Heart left ventricle (tissue), 16 donors: ENCODE results near the gene GP5. TPM values are rescaled to one million over a fixed set of nuclear protein-coding genes. Genes with fewer than 3 reads are reported as not detected.

Source experiments
- ATAC-seq, 4 donors: fragments of 200-7000 bp; cut with Tn5 transposase; one replicate each; pipeline ENCODE4 v1.9.1; 2020 to 2022; ENCODE audit warnings: moderate library complexity in 4 of 4, mild to moderate bottlenecking in 3 of 4, moderate number of reproducible peaks in 1 of 4
- DNase-seq, 5 donors: peaks; one replicate each; pipeline ENCODE4 v3.0.0-alpha.2; 2020
- H3K27ac ChIP-seq, 12 donors: fragments of 200-600 bp; sonication (generic) in 4 of 12; one replicate each; pipeline versions ENCODE4 v1.5.0 to v1.8.0; 2016 to 2022; ENCODE audit warnings: mild to moderate bottlenecking in 2 of 12
- H3K27me3 ChIP-seq, 9 donors: fragments of 200-600 bp; sonication (generic) in 2 of 9; one replicate each; pipeline versions ENCODE4 v1.5.1 to v1.8.0; 2016 to 2022; ENCODE audit warnings: mild to moderate bottlenecking in 3 of 9
- H3K36me3 ChIP-seq, 9 donors: fragments of 200-600 bp; sonication (generic) in 2 of 9; one replicate each; pipeline versions ENCODE4 v1.5.0 to v1.8.0; 2018 to 2022; ENCODE audit warnings: mild to moderate bottlenecking in 2 of 9
- H3K4me1 ChIP-seq, 12 donors: fragments of 200-600 bp; sonication (generic) in 4 of 12; one replicate each; pipeline versions ENCODE4 v1.5.0 to v1.8.0; 2016 to 2022; ENCODE audit warnings: mild to moderate bottlenecking in 3 of 12
- H3K4me3 ChIP-seq, 12 donors: fragments of 200-600 bp; sonication (generic) in 4 of 12; one replicate each; pipeline versions ENCODE4 v1.5.0 to v1.8.0; 2017 to 2022; ENCODE audit warnings: mild to moderate bottlenecking in 9 of 12, moderate library complexity in 4 of 12
- H3K9me3 ChIP-seq, 12 donors: fragments of 200-600 bp; sonication (generic) in 4 of 12; one replicate each; pipeline versions ENCODE4 v1.5.0 to v1.8.0; 2016 to 2022; ENCODE audit warnings: mild to moderate bottlenecking in 1 of 12
- POLR2A ChIP-seq, 2 donors: fragments of 450-650 bp; IDR thresholded peaks; one replicate each; pipeline ENCODE4 v1.6.1; 2017; ENCODE audit warnings: antibody characterized with exemption in 2 of 2, mild to moderate bottlenecking in 2 of 2, moderate library complexity in 2 of 2
- WGBS, 4 donors: extraction: QIAGEN DNeasy Blood & Tissue Kit in 2 of 4; methylation state at CpG; one replicate each; pipeline versions ENCODE4 v1.1.5 to v1.1.7; 2013 to 2018; 5-methylcytosine and 5-hydroxymethylcytosine counted together
- intact Hi-C, 10 donors: fragments of 100-400 bp; cut with DNase I; formaldehyde crosslinking; loops; one replicate each; pipeline versions ENCODE4 v1.11.1 to v1.14.2; 2022
- polyA plus RNA-seq, 2 donors: library from polyadenylated mRNA; stranded (reverse); fragments of 200-250 nt; gene quantifications; one replicate each; pipeline ENCODE4 v1.2.3, GENCODE V29; 2013
- total RNA-seq, 9 donors: library from RNA; depleted of rRNA in 2 of 9; stranded (reverse); fragments of >200 nt in 2 of 9; fragmentation: NEBNext Ultra II Directional in 3 of 9; extraction: Animal tissue kit (Norgen Biotek cat#: 25700) in 3 of 9; gene quantifications; one replicate each; pipeline versions ENCODE4 v1.1.0 to v1.2.4, GENCODE V29; 2016 to 2023
- TF ChIP-seq, protein P1 (sequence below), 12 donors: fragments of 200-600 bp; sonication (generic) in 4 of 12; IDR thresholded peaks; one replicate each; pipeline versions ENCODE4 v1.5.0 to v1.8.0; 2018 to 2022; ENCODE audit warnings: antibody characterized with exemption in 12 of 12, mild to moderate bottlenecking in 5 of 12
- donor health status: ischemic (EF 13 %, LVEDD 7.1; RV severe dilation, severe dysfunction).
- donor health status: healthy with polysubstance abuse.
- donor health status: DM: no; HTN: yes; CAD: no.
- donor health status: DM: no; HTN: no; CAD: no.
- donor health status: ischemic (EF 25% LVEDD 6.9; RV normal size, moderate dysfunction).
- donor health status: ischemic (EF 25% LVEDD 5.7; RV mildly dilated, moderate dysfunction).
- donor health status: healthy.
- donor health status: DM: yes; HTN: yes; CAD: no.
- donor health status: ischemic (EF 35%, LVEDD 5.7; RV mildly dilated, moderate dysfunction).
- donor health status: nonischemic (EF 11% LVEDD 7.7; RV severe dilation, severe dysfunction).
- donor health status: DM: yes; HTN: yes; CAD: no.
- donor health status: PGD.
- donor health status: ischemic (EF 29% LVEDD 5.4; RV normal size, mild dysfunction).
- donor health status: nonischemic (EF 23%, LVEDD 6.1; RV moderate dilation, normal function).

GP5 gene
- total and polyA plus RNA-seq, 11 donors: 0.04 to 0.12 (median 0.09) TPM; not detected in 7

DNA sequence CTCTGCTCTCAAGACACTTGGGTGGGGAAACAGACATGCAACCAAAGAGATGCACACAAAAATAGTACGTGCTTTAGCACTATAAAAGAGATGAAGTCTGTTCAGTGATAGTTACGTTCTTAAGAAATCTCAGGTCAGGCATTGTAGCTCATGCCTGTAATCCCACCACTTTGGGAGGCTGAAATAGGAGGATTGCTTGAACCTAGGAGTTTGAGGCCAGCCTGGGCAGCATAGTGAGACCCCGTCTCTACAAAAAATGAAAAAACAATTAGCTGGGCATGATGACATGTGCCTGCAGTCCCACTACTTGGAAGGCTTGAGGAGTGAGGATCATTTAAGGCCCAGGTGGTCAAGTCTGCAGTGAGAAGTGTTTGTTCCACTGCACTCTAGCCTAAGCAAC, 35.4 kb upstream of the GP5 start:
- H3K4me3 ChIP-seq: no peak overlapping the region
- H3K9me3 ChIP-seq: no peaks in the 10 kb centered on the region
- no peak for DNase-seq
- peaks cover 2 to 100% (median 96%) of the 10 kb centered on the region in 9 donors for H3K36me3 ChIP-seq
- no peaks in the 10 kb centered on the region for H3K27me3 ChIP-seq
- no peak overlapping the region for H3K27ac ChIP-seq
- intact Hi-C loops: no loop called here
- no peaks in the 10 kb centered on the region for H3K4me1 ChIP-seq
- no peak for ATAC-seq
- 60 to 95% (median 93%) methylated on average over 3 of the region's 3 CpGs for WGBS, 4 donors
- TF ChIP-seq POLR2A (IDR thresholded peaks at IDR 0.05): no peak
- TF ChIP-seq, protein P1, sequence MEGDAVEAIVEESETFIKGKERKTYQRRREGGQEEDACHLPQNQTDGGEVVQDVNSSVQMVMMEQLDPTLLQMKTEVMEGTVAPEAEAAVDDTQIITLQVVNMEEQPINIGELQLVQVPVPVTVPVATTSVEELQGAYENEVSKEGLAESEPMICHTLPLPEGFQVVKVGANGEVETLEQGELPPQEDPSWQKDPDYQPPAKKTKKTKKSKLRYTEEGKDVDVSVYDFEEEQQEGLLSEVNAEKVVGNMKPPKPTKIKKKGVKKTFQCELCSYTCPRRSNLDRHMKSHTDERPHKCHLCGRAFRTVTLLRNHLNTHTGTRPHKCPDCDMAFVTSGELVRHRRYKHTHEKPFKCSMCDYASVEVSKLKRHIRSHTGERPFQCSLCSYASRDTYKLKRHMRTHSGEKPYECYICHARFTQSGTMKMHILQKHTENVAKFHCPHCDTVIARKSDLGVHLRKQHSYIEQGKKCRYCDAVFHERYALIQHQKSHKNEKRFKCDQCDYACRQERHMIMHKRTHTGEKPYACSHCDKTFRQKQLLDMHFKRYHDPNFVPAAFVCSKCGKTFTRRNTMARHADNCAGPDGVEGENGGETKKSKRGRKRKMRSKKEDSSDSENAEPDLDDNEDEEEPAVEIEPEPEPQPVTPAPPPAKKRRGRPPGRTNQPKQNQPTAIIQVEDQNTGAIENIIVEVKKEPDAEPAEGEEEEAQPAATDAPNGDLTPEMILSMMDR (IDR thresholded peaks at IDR 0.05): no peak

DNA sequence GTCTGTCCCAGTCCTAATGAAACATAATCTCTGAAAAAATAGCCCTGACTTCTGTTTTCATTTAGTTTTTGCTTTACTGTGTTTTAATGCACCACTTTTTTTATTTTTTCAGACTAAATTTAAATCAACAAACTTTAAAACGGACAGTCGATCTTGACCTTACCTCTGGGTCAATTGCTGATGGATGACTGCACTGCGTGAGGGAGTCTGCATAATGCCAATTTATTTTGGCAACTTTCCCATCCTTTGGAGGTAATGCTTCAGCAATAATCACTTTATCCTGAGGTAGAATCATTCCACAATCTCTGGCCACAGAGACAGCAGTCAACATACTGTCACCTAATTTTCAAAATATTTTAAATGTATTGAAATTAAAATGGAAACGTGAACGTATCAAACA, 32.5 kb upstream of the GP5 start:
- H3K36me3 ChIP-seq: peaks cover 6 to 100% (median 96%) of the 10 kb centered on the region in 9 donors
- DNase-seq: no peak
- no peaks in the 10 kb centered on the region for H3K4me1 ChIP-seq
- H3K4me3 ChIP-seq: no peak overlapping the region
- TF ChIP-seq POLR2A (IDR thresholded peaks at IDR 0.05): no peak
- TF ChIP-seq, protein P1 (IDR thresholded peaks at IDR 0.05): no peak
- intact Hi-C loops: no loop called here
- WGBS, 4 donors: 63 to 76% (median 66%) methylated on average over 5 of the region's 5 CpGs
- no peaks in the 10 kb centered on the region for H3K9me3 ChIP-seq
- no peak overlapping the region for H3K27ac ChIP-seq
- H3K27me3 ChIP-seq: no peaks in the 10 kb centered on the region
- ATAC-seq: no peak

DNA sequence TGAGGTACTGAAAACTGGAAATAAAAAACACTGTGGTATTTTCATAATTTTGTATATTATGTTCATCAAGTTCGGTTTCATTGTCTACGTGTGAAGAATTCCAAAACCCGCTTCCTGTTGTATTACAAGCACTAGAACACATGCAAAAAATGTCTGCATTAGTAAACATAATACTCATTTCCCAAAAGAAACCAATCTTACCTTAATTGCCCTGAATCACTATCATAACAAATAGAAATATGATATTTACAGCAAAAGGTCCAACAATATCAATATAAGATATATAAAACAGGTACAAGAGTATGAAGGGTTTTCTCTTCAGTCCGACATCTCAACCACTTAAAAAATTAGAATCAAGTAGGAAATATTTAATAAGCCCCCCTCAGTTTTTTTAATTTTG, 26.3 kb upstream of the GP5 start:
- WGBS, 4 donors: 91 to 95% (median 92%) methylated on average over 4 of the region's 4 CpGs
- Histone ChIP-seq H3K27me3 (no peaks in the 10 kb centered on the region), H3K27ac (no peak overlapping the region), H3K9me3 (no peaks in the 10 kb centered on the region), H3K4me3 (no peak overlapping the region), H3K36me3 (peaks cover 6 to 97% (median 76%) of the 10 kb centered on the region in 9 donors), H3K4me1 (peaks cover 0 to 18% (median 0%) of the 10 kb centered on the region in 12 donors)
- intact Hi-C loops: no loop called here
- no peak for TF ChIP-seq POLR2A (IDR thresholded peaks at IDR 0.05)
- TF ChIP-seq, protein P1 (IDR thresholded peaks at IDR 0.05): no peak
- DNase-seq: no peak
- ATAC-seq: no peak

DNA sequence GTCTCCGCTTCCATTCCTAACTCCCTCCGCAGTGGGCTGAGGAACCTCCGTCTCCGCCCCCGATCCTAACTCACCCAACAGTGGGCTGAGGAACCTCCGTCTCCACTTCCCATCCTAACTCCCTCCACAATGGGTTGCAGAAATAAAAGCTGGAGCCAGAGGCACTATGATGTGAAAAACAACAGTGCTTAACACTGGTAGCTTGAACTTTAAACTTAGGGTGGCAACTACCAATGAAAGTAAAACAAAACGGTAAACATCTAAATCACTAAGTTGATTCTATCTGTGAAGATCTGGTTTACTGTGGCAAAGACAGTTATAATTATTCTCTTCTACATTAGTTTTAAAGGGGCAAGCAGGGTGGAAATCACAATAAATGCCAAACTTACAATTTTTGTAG, 25.9 kb upstream of the GP5 start:
- H3K4me3 ChIP-seq: no peak overlapping the region
- H3K9me3 ChIP-seq: no peaks in the 10 kb centered on the region
- WGBS, 4 donors: 94 to 98% (median 95%) methylated on average over 7 of the region's 7 CpGs
- H3K36me3 ChIP-seq: peaks cover 6 to 97% (median 76%) of the 10 kb centered on the region in 9 donors
- DNase-seq: no peak
- H3K4me1 ChIP-seq: peaks cover 0 to 18% (median 0%) of the 10 kb centered on the region in 12 donors
- no peaks in the 10 kb centered on the region for H3K27me3 ChIP-seq
- intact Hi-C loops: no loop called here
- ATAC-seq: no peak
- TF ChIP-seq, protein P1 (IDR thresholded peaks at IDR 0.05): no peak
- no peak for TF ChIP-seq POLR2A (IDR thresholded peaks at IDR 0.05)
- no peak overlapping the region for H3K27ac ChIP-seq
